COLO668 (cell line): ENCODE measurements around the gene TIMMDC1.
"Not testable (repeated sequence)": the region's sequence is repeated elsewhere in the genome, so short reads cannot be mapped to it uniquely, and the experiment has no call there.

Source experiments
- DNase-seq: peaks from one replicate; lab custom pipeline; 2025; ENCODE audit not compliant: unreplicated experiment; lab: John Stamatoyannopoulos, UW

The TIMMDC1 gene

GRCh38 chr3:119508172-119508845 is 10.0 kb downstream of the TIMMDC1 start:
- DNase-seq: no peak

- DNase-seq: no peak
These were observed 12.3 kb downstream of the TIMMDC1 start for GRCh38 chr3:119510690-119511089.

- DNase-seq: no peak
These were observed 16.3 kb downstream of the TIMMDC1 start for GRCh38 chr3:119514637-119515036.

GRCh38 chr3:119517112-119517511 is 18.8 kb downstream of the TIMMDC1 start:
- DNase-seq: no peak

GRCh38 chr3:119518026-119518425 is 19.7 kb downstream of the TIMMDC1 start:
- no peak for DNase-seq

GRCh38 chr3:119524931-119525662 is 26.8 kb downstream of the TIMMDC1 start:
- DNase-seq: no peak

GRCh38 chr3:119527714-119528113 is 29.4 kb downstream of the TIMMDC1 start:
- DNase-seq: no peak

GRCh38 chr3:119529883-119530282 is 31.5 kb downstream of the TIMMDC1 start:
- DNase-seq: no peak

- DNase-seq: no peak
These were observed 32.1 kb downstream of the TIMMDC1 start for GRCh38 chr3:119530456-119530855.

- no peak for DNase-seq
These were observed 32.8 kb downstream of the TIMMDC1 start for GRCh38 chr3:119531151-119531550.

- DNase-seq: no peak
These were observed 35.9 kb downstream of the TIMMDC1 start for GRCh38 chr3:119534296-119534695.

GRCh38 chr3:119536757-119537156 is 38.4 kb downstream of the TIMMDC1 start:
- peak; percentile 11 for DNase-seq

- DNase-seq: no peak
These were observed 40.4 kb downstream of the TIMMDC1 start for GRCh38 chr3:119538772-119539171.

GRCh38 chr3:119541547-119541946 is 43.2 kb downstream of the TIMMDC1 start:
- DNase-seq: no peak

GRCh38 chr3:119542168-119542767 is 43.9 kb downstream of the TIMMDC1 start:
- no peak for DNase-seq

- DNase-seq: no peak
These were observed 44.8 kb downstream of the TIMMDC1 start for GRCh38 chr3:119543147-119543546.

GRCh38 chr3:119547227-119547626 is 48.9 kb downstream of the TIMMDC1 start:
- no peak for DNase-seq

- DNase-seq: no peak
These were observed 50.0 kb downstream of the TIMMDC1 start for GRCh38 chr3:119548341-119548740.

- DNase-seq: no peak
These were observed 52.0 kb downstream of the TIMMDC1 start for GRCh38 chr3:119550192-119550910.

GRCh38 chr3:119551598-119551997 is 53.3 kb downstream of the TIMMDC1 start:
- no peak for DNase-seq

- DNase-seq: not testable (repeated sequence)
These were observed 54.6 kb downstream of the TIMMDC1 start for GRCh38 chr3:119552928-119553327.
